ENCODE results near the gene MORN4. TPM values are rescaled to one million over a fixed set of nuclear protein-coding genes. Genes with fewer than 3 reads are reported as not detected.

MORN4 gene
- total RNA-seq (2022) (14.2 and 14.5 TPM in 2 replicates), Bru-seq, nascent RNA (percentile 55 among the genes with signal in this experiment), BruChase-seq, experiment 1, labeled RNA remaining after a 6-hour chase (percentile 64 among the genes with signal in this experiment), BruChase-seq, experiment 2, labeled RNA remaining after a 2-hour chase (percentile 64 among the genes with signal in this experiment)
- long read RNA-seq, transcript MORN4-201 (5 exons, 2,315 nt), result major isoform, 21 of 35 reads
- long read RNA-seq, partial matches to known transcripts, result 1 of 35 reads
- long read RNA-seq, other reads (novel, unspliced or antisense), result 12 of 35 reads

GRCh38 chr10:97632949-97633884 is at the start of gene MORN4:
MORN4 (minus strand) TSS chr10:97633500; CDS start chr10:97619653, 13,847 bp downstream.
- Mint-ChIP-seq H3K4me3 (ENCODE audit: unreplicated experiment) (peak within 1 kb of the TSS; percentile 84), H3K36me3 (ENCODE audit: insufficient read depth, unreplicated experiment) (no peaks in the 10 kb centered on the region), H3K9me3 (ENCODE audit: unreplicated experiment) (no peaks in the 10 kb centered on the region), H3K27me3 (ENCODE audit: insufficient read depth, unreplicated experiment) (no peaks in the 10 kb centered on the region), H3K4me1 (ENCODE audit: insufficient read depth, unreplicated experiment) (peaks cover under 1% of the 10 kb centered on the region), H3K27ac (ENCODE audit: low read depth, unreplicated experiment) (peak within 1 kb of the TSS; percentile 93)
- ChIA-PET POLR2A (interaction anchor here (0.6 to 1.6 kb wide), 11 partner anchors 11 to 877 kb away, joined by 3 to 8 read pairs (median 3); no protein-coding TSS in a partner anchor), CTCF (interaction anchor here (0.8 kb wide), 1 partner anchor 59 kb away, joined by 3 read pairs; no protein-coding TSS in a partner anchor)
- no TSS peak for BruUV-seq (replicated peaks)
- no peak for TF ChIP-seq CTCF (IDR thresholded peaks at IDR 0.05; ENCODE audit: unreplicated experiment)
- DNase-seq (ENCODE audit: unreplicated experiment), result peak; percentile 92
- intact Hi-C loops (cut with micrococcal nuclease), result no loop called here

- ChIA-PET POLR2A (interaction anchor here (1.3 to 24.4 kb wide), 8 partner anchors 7 to 110 kb away, joined by 4 to 915 read pairs (median 34); partner anchors contain the start of genes ANKRD2, MARVELD1 and ZFYVE27), CTCF (interaction anchor here (0.5 to 11.1 kb wide), 11 partner anchors 8 to 1753 kb away, joined by 3 to 113 read pairs (median 5); partner anchors contain the start of gene ANKRD2)
- H3K9me3 Mint-ChIP-seq (ENCODE audit: unreplicated experiment), result no peaks in the 10 kb centered on the region
- BruUV-seq (replicated peaks), result no TSS peak
- H3K4me1 Mint-ChIP-seq (ENCODE audit: insufficient read depth, unreplicated experiment), result peaks cover 18% of the 10 kb centered on the region
- peaks cover 94% of the 10 kb centered on the region for H3K36me3 Mint-ChIP-seq (ENCODE audit: insufficient read depth, unreplicated experiment)
- no peak for TF ChIP-seq CTCF (IDR thresholded peaks at IDR 0.05; ENCODE audit: unreplicated experiment)
- intact Hi-C loops (cut with micrococcal nuclease), result no loop called here
- H3K27me3 Mint-ChIP-seq (ENCODE audit: insufficient read depth, unreplicated experiment), result no peaks in the 10 kb centered on the region
- DNase-seq (ENCODE audit: unreplicated experiment), result no peak
- peak overlapping the region; percentile 91 for H3K4me3 Mint-ChIP-seq (ENCODE audit: unreplicated experiment)
- no peak overlapping the region for H3K27ac Mint-ChIP-seq (ENCODE audit: low read depth, unreplicated experiment)
Measured at GRCh38 chr10:97682042-97682441, 48.7 kb upstream of the MORN4 start.

GRCh38 chr10:97679594-97679993 is 46.3 kb upstream of the MORN4 start:
- intact Hi-C loops (cut with micrococcal nuclease), result no loop called here
- POLR2A ChIA-PET, result interaction anchor here (0.7 to 24.4 kb wide), 9 partner anchors 10 to 87 kb away, joined by 3 to 915 read pairs (median 6); partner anchors contain the start of genes AVPI1, MARVELD1 and PI4K2A
- BruUV-seq (replicated peaks), result no TSS peak
- peaks cover 22% of the 10 kb centered on the region for H3K4me1 Mint-ChIP-seq (ENCODE audit: insufficient read depth, unreplicated experiment)
- TF ChIP-seq CTCF (IDR thresholded peaks at IDR 0.05; ENCODE audit: unreplicated experiment), result no peak
- no peaks in the 10 kb centered on the region for H3K9me3 Mint-ChIP-seq (ENCODE audit: unreplicated experiment)
- CTCF ChIA-PET, result interaction anchor here (0.6 to 8.1 kb wide), 7 partner anchors 10 to 107 kb away, joined by 3 to 49 read pairs (median 5); partner anchors contain the start of genes ANKRD2 and MARVELD1
- no peak overlapping the region for H3K27ac Mint-ChIP-seq (ENCODE audit: low read depth, unreplicated experiment)
- no peak overlapping the region for H3K4me3 Mint-ChIP-seq (ENCODE audit: unreplicated experiment)
- DNase-seq (ENCODE audit: unreplicated experiment), result no peak
- H3K27me3 Mint-ChIP-seq (ENCODE audit: insufficient read depth, unreplicated experiment), result no peaks in the 10 kb centered on the region
- peaks cover 95% of the 10 kb centered on the region for H3K36me3 Mint-ChIP-seq (ENCODE audit: insufficient read depth, unreplicated experiment)
